ENCODE data around the gene MARCHF3. TPM values are rescaled to one million over a fixed set of nuclear protein-coding genes. Genes with fewer than 3 reads are reported as not detected.
A peak's percentile ranks its signal among the peaks of the same experiment; 100 is the strongest.

MARCHF3 gene
- total RNA-seq, 1 donor from 2014 or later: 28.1 TPM

- FAIRE-seq (no peak), DNase-seq (ENCODE audit: low spot score in 2 of 2) (no peak)
Observed at GRCh38 chr5:126888175-126888574, 142.2 kb downstream of the MARCHF3 start.

GRCh38 chr5:126884269-126884819 lies 146.0 kb downstream of the MARCHF3 start:
- FAIRE-seq (no peak), DNase-seq (ENCODE audit: low spot score in 2 of 2) (no peak)

- DNase-seq (ENCODE audit: low spot score in 2 of 2) (no peak), FAIRE-seq (no peak)
Observed at GRCh38 chr5:126883564-126884245, 146.7 kb downstream of the MARCHF3 start.

DNA sequence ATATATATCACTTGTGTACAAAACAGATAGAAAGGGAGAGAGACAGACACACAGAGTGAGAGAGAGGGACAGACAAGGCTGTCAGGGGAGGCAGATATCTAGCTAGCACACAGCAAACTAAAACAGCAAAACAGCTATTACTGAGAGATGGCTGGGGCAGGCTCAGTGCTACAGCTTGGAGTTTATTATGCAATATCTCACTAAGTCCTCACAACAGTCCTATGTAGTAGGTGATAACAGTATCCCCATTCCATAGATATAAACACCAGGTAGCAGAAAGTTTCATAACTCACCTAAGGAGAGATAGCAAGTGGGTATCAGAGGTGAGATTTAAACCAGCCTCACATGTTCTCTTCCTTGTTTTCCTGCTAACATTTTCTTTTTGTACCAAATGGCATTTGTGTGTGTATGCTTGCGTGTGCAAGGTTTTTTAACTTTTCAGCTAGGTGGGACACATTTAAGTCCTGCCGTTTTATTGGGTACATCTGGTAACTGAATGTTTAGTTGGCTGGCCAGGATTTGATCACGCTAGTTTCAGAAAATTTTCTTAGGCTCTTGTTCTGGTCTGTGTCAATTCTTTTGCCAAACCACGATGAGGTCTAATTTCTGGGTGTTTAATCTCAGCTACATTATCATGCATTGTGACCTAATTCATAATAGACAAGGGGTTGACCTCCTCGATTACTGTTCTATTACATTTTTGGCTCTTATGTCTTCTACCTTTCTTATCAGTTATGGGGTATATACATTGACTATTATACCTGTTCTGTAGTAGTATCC lies 148.3 kb downstream of the MARCHF3 start:
- DNase-seq (ENCODE audit: low spot score in 2 of 2) (no peak), FAIRE-seq (no peak)

DNA sequence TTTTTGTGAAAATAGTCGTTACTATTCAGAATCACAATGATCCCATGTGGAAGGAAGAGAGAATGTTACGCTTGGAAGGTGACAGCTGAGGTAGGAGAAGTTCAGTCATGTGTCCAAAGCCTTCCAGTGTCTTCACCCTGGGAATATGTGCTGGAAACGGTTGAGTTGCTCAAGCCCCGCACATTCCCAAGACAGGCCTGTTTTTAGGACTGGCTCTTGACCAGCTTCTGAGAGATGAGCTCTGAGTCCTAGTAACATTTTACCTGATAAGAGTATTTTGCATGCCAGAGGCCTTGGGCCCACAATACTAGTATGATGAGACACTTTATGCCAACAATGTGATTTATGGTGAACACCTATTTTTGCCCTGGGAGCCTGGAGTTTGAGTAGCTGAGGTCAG lies 151.7 kb downstream of the MARCHF3 start:
- FAIRE-seq: no peak
- DNase-seq (ENCODE audit: low spot score in 2 of 2): no peak

- FAIRE-seq (no peak), DNase-seq (ENCODE audit: low spot score in 2 of 2) (no peak)
Observed at GRCh38 chr5:126878085-126878484, 152.3 kb downstream of the MARCHF3 start.

- no peak for FAIRE-seq
- no peak for DNase-seq (ENCODE audit: low spot score in 2 of 2)
Observed at GRCh38 chr5:126877602-126878001, 152.8 kb downstream of the MARCHF3 start.

DNA sequence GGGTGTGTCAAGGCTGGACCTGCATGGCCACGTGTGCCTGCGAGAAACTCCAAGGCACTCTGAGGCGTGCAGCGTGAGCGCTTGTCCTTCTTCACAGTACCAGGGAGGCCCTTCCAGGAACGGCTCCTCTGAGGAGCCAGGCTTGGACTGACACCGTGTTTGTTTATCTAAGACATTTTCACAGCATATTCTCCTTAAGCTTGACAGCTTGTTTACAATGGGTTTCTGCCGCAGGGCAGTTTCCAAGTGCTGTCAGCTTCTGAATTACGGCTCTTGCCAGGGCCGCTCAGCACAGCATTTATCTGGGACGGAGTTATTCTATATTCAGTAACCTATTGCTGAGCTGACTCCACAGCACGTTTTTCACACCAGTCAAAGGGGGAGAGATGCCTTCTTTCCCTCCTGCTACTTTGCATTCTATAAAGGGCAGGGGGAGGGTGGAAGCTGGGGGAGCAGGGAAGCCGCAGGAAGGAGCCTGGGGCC lies 155.0 kb downstream of the MARCHF3 start:
- DNase-seq (ENCODE audit: low spot score in 2 of 2): no peak

DNA sequence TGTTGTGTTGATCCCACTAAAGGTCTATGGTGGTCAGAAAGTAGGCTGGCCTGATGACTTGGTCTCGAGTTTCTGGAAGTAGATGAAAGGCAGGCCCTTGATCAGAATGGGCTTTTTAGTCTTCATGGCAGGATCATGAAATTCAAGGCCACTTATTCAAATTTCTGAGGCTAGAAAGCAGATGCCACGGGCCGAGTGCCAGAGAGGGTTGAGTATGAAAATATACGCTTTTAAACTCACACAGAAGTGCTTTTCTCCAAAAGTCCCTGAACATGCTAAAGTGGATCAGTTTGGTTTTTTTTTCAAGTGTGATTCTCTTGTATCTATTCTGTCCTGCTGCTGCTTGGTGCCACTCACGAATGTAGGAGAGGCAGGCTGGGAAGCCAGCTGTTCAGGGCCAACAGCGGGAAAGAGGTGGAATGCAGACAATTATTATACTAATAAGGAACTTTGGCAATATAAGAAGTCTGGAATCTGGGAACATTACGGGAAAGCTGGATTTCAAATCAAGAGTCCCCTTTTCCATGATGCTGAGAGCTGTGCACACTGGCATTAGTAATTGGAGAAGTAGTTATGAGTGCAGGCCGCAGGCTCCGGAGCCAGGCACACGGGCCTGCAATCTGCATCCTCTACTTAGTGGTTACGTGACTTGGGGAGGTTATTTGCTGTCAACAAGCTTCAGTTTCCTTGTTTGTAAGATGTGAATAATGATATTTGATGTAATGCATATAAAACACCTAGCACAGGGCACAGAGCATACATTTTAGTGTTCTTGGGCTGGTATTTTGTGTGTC lies 157.6 kb downstream of the MARCHF3 start:
- FAIRE-seq (no peak), DNase-seq (ENCODE audit: low spot score in 2 of 2) (no peak)

More for the DNA sequence above, 155.0 kb downstream of the MARCHF3 start:
- no peak for FAIRE-seq

- DNase-seq (ENCODE audit: low spot score in 2 of 2) (no peak), FAIRE-seq (no peak)
Observed at GRCh38 chr5:126871441-126871840, 158.9 kb downstream of the MARCHF3 start.

DNA sequence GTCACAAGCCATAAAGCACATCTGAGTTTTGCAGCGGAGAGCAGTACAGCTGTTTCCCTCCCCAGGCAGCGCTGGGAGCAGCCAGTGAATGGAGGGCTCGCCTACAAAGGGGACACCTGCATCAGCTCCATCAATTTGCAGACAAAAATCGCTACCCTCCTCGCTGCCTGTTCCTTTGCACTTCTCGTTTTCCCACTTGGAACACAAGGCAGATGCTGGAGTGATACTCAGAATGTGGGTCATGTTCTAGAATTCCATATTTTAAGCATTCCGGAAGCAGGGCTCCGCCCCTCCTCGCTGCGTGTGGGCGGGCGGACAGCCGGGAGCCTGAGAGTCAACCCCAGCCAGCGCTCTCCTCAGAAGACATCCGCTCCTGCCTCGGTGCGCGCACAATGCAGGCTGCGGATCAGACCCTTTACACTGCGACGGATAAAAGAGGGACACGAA lies 161.3 kb downstream of the MARCHF3 start:
- FAIRE-seq: no peak
- peak in 1 of 2 donors; percentile 42 for DNase-seq (ENCODE audit: low spot score in 2 of 2)

DNA sequence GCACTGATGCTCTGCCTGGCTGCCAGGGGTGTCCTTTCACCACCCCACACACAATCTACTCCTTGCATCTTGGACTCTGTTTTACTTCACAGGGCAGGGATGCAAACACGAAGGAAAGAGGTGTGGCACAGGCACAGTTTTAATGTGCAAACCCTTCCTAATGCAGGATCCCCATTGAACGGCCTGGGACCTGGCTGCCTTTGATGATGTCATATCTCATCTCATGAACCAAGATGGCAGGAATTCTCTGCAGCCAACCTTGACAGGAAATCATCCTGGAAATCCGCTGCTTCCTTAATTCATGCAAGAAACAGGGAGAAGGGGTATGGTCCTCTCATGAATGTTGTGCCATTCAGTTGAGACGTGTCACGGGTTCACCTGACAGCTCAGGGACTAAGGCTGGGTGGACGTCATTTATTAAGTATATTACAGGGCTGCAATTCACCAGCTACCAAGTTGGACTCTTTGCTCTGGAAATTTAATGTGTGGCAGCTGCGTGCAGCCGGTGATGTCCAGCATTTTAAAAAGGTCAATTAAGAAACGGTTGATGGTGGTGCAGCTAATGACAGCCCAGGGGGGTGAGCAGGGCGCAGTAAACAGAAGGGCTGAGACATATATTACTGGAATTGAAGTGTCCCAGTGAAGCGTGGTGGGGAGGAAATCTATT lies 161.9 kb downstream of the MARCHF3 start:
- DNase-seq (ENCODE audit: low spot score in 2 of 2): no peak
- FAIRE-seq: no peak

GRCh38 chr5:126866851-126867636 lies 163.3 kb downstream of the MARCHF3 start:
- DNase-seq (ENCODE audit: low spot score in 2 of 2) (no peak), FAIRE-seq (no peak)

GRCh38 chr5:126865299-126865698 lies 165.1 kb downstream of the MARCHF3 start:
- DNase-seq (ENCODE audit: low spot score in 2 of 2) (no peak), FAIRE-seq (no peak)

GRCh38 chr5:126864042-126864688 lies 166.2 kb downstream of the MARCHF3 start:
- no peak for DNase-seq (ENCODE audit: low spot score in 2 of 2)
- no peak for FAIRE-seq

- FAIRE-seq (no peak), DNase-seq (ENCODE audit: low spot score in 2 of 2) (no peak)
Observed at GRCh38 chr5:126863402-126863801, 167.0 kb downstream of the MARCHF3 start.

GRCh38 chr5:126858441-126858840 lies 171.9 kb downstream of the MARCHF3 start:
- FAIRE-seq (no peak), DNase-seq (ENCODE audit: low spot score in 2 of 2) (no peak)

- FAIRE-seq (no peak), DNase-seq (ENCODE audit: low spot score in 2 of 2) (no peak)
Observed at GRCh38 chr5:126857472-126858410, 172.6 kb downstream of the MARCHF3 start.

Data from frontal cortex (tissue), 4 donors.